Ovary (tissue), 9 donors: ENCODE data around the gene NIPAL4. TPM values are rescaled to one million over a fixed set of nuclear protein-coding genes. Genes with fewer than 3 reads are reported as not detected.

Experiments
- DNase-seq, 5 donors: peaks; one replicate each; pipeline ENCODE4 v3.0.0-alpha.2; 2019 to 2020
- H3K27ac ChIP-seq, 2 donors: fragments of 200-600 bp; one replicate each; pipeline versions ENCODE4 v1.5.1 to v1.8.0; 2019 to 2022
- H3K27me3 ChIP-seq: fragments of 200-600 bp; one replicate; pipeline ENCODE4 v1.8.0; 2022
- H3K36me3 ChIP-seq: fragments of 200-600 bp; sonication (generic); one replicate; pipeline ENCODE4 v1.5.1; 2019
- H3K4me1 ChIP-seq: one replicate; pipeline ENCODE4 v1.8.1; 2013; ENCODE audit warnings: mild to moderate bottlenecking, moderate library complexity; ENCODE audit not compliant: insufficient read depth
- H3K4me3 ChIP-seq: fragments of 200-600 bp; sonication (generic); one replicate; pipeline ENCODE4 v1.5.1; 2017
- H3K9me3 ChIP-seq, 2 donors: fragments of 200-600 bp in 1 of 2; sonication (generic) in 1 of 2; one replicate each; pipeline versions ENCODE4 v1.5.1 to v1.8.1; 2013 to 2019; ENCODE audit warnings: mild to moderate bottlenecking in 1 of 2, moderate library complexity in 1 of 2
- CTCF ChIP-seq, 3 donors: fragments of 450-650 bp in 2 of 3; fragments of 200-600 bp in 1 of 3; IDR thresholded peaks; one replicate each; pipeline versions ENCODE4 v1.5.1 to v1.8.0; 2016 to 2022; ENCODE audit warnings: antibody characterized with exemption in 3 of 3, mild to moderate bottlenecking in 1 of 3
- EP300 ChIP-seq: sonication (generic); formaldehyde crosslinking; IDR thresholded peaks from one replicate; pipeline ENCODE4 v1.6.1; 2017; ENCODE audit warnings: antibody characterized with exemption
- POLR2A ChIP-seq: fragments of 450-650 bp; IDR thresholded peaks from one replicate; pipeline ENCODE4 v1.6.1; 2017; ENCODE audit warnings: antibody characterized with exemption, mild to moderate bottlenecking, moderate library complexity
- whole genome bisulfite sequencing, 3 donors: extraction: QIAGEN DNeasy Blood & Tissue Kit in 1 of 3; methylation state at CpG; one replicate each; pipeline versions ENCODE4 v1.1.5 to v1.1.7; 2013 to 2017; 5-methylcytosine and 5-hydroxymethylcytosine counted together
- intact Hi-C, 4 donors: fragments of 100-400 bp; cut with DNase I; formaldehyde crosslinking; loops; one replicate each; pipeline versions ENCODE4 v1.11.0 to v1.15.1; 2022 to 2023
- polyA plus RNA-seq, 2 donors: library from polyadenylated mRNA; stranded (reverse); fragments of 200-250 nt in 1 of 2; fragments of 350-450 nt in 1 of 2; fragmentation: Illumina TruSeq in 1 of 2; extraction: RNeasy Lipid Tissue Mini Kit (QIAGEN cat#74804) in 1 of 2; gene quantifications; one replicate each; pipeline ENCODE4 v1.2.3, GENCODE V29; 2013 to 2014
- total RNA-seq, 7 donors: library from RNA; depleted of rRNA in 2 of 7; stranded (reverse); fragments of >200 nt in 2 of 7; fragmentation: NEBNext Ultra II Directional in 3 of 7; extraction: Animal tissue kit (Norgen Biotek cat#: 25700) in 3 of 7; gene quantifications; one replicate each; pipeline versions ENCODE4 v1.1.0 to v1.2.4, GENCODE V29; 2016 to 2023
- donor health status: DM: no; HTN: no; CAD: no; lungs with moderate emphysema.
- donor health status: DM: no; HTN: no; CAD: no.
- donor health status: Bipolar disorder and iron deficiency.
- donor health status: DM: yes; HTN: yes; CAD: no.
- donor health status: DM: no; HTN: no; CAD: no.
- donor health status: DM: yes; HTN: yes; CAD: no.

Gene NIPAL4
- total and polyA plus RNA-seq, 9 donors, result 0.80 TPM; not detected in 8

- TF ChIP-seq POLR2A (no peak), CTCF (IDR thresholded peaks at IDR 0.05) (no peak), EP300 (no peak)
- Histone ChIP-seq H3K4me1 (peaks cover 2% of the 10 kb centered on the region), H3K27me3 (no peaks in the 10 kb centered on the region), H3K9me3 (no peaks in the 10 kb centered on the region), H3K4me3 (no peak overlapping the region), H3K36me3 (no peaks in the 10 kb centered on the region), H3K27ac (no peak overlapping the region)
- 91 to 96% (median 93%) methylated on average over 9 of the region's 9 CpGs for WGBS, 3 donors
- DNase-seq, result no peak
- intact Hi-C loops, result no loop called here
These were observed 13.5 kb upstream of the NIPAL4 start for GRCh38 chr5:157446412-157446935.

GRCh38 chr5:157447201-157447637 is 12.8 kb upstream of the NIPAL4 start:
- Histone ChIP-seq H3K4me1 (peaks cover 2% of the 10 kb centered on the region), H3K36me3 (no peaks in the 10 kb centered on the region), H3K27me3 (no peaks in the 10 kb centered on the region), H3K27ac (no peak overlapping the region), H3K4me3 (no peak overlapping the region), H3K9me3 (no peaks in the 10 kb centered on the region)
- intact Hi-C loops, result no loop called here
- TF ChIP-seq EP300 (no peak), CTCF (IDR thresholded peaks at IDR 0.05) (no peak), POLR2A (no peak)
- no peak for DNase-seq
- 84 to 95% (median 87%) methylated on average over 13 of the region's 13 CpGs for WGBS, 3 donors

- intact Hi-C loops, result no loop called here
These were observed 10.8 kb upstream of the NIPAL4 start for GRCh38 chr5:157449011-157449723.

GRCh38 chr5:157450024-157450423 is 10.0 kb upstream of the NIPAL4 start:
- Histone ChIP-seq H3K27me3 (no peaks in the 10 kb centered on the region), H3K36me3 (no peaks in the 10 kb centered on the region), H3K4me1 (peaks cover 2% of the 10 kb centered on the region), H3K27ac (no peak overlapping the region), H3K9me3 (no peaks in the 10 kb centered on the region), H3K4me3 (no peak overlapping the region)
- 93 to 95% (median 94%) methylated on average over 3 of the region's 3 CpGs for WGBS, 3 donors
- TF ChIP-seq CTCF (IDR thresholded peaks at IDR 0.05), result no peak
- no peak for TF ChIP-seq EP300
- TF ChIP-seq POLR2A, result no peak
- intact Hi-C loops, result no loop called here
- DNase-seq, result no peak

More at GRCh38 chr5:157449011-157449723, 10.8 kb upstream of the NIPAL4 start:
- Histone ChIP-seq H3K36me3 (no peaks in the 10 kb centered on the region), H3K27ac (no peak overlapping the region), H3K4me3 (no peak overlapping the region), H3K27me3 (no peaks in the 10 kb centered on the region), H3K9me3 (no peaks in the 10 kb centered on the region), H3K4me1 (peaks cover 2% of the 10 kb centered on the region)
- WGBS, 3 donors, result 37 to 45% (median 42%) methylated on average over 6 of the region's 6 CpGs
- no peak for TF ChIP-seq CTCF (IDR thresholded peaks at IDR 0.05)
- TF ChIP-seq EP300, result no peak
- TF ChIP-seq POLR2A, result no peak
- DNase-seq, result peak in 2 of 5 donors; percentile 18 to 56
